ENCODE measurements around the gene TMEM63B.
"Not testable (repeated sequence)": the region's sequence is repeated elsewhere in the genome, so short reads cannot be mapped to it uniquely, and the experiment has no call there.

TMEM63B gene

GRCh38 chr6:44117397-44118128, 9.8 kb upstream of the TMEM63B start:
- no peak for DNase-seq

GRCh38 chr6:44119704-44120262, 7.6 kb upstream of the TMEM63B start:
- no peak for DNase-seq

GRCh38 chr6:44120692-44121443, 6.5 kb upstream of the TMEM63B start:
- DNase-seq = no peak

GRCh38 chr6:44122801-44123200, 4.6 kb upstream of the TMEM63B start:
- no peak for DNase-seq

- no peak for DNase-seq
These were observed 3.8 kb upstream of the TMEM63B start for GRCh38 chr6:44123544-44123943.

GRCh38 chr6:44126320-44127149, 819 bp upstream of the TMEM63B start:
- peak; percentile 67 for DNase-seq

- no peak for DNase-seq
These were observed 915 bp downstream of the TMEM63B start for GRCh38 chr6:44128020-44128917.

- no peak for DNase-seq
These were observed 2.5 kb downstream of the TMEM63B start for GRCh38 chr6:44129841-44130322.

- no peak for DNase-seq
These were observed 4.5 kb downstream of the TMEM63B start for GRCh38 chr6:44131892-44132291.

GRCh38 chr6:44132476-44132875, 5.1 kb downstream of the TMEM63B start:
- no peak for DNase-seq

- no peak for DNase-seq
These were observed 5.9 kb downstream of the TMEM63B start for GRCh38 chr6:44133003-44133931.

- no peak for DNase-seq
These were observed 6.8 kb downstream of the TMEM63B start for GRCh38 chr6:44133981-44134711.

- DNase-seq = no peak
These were observed 7.9 kb downstream of the TMEM63B start for GRCh38 chr6:44135173-44135758.

- no peak for DNase-seq
These were observed 8.5 kb downstream of the TMEM63B start for GRCh38 chr6:44135875-44136274.

- DNase-seq = no peak
These were observed 11.5 kb downstream of the TMEM63B start for GRCh38 chr6:44138717-44139350.

- DNase-seq = no peak
These were observed 12.0 kb downstream of the TMEM63B start for GRCh38 chr6:44139351-44139743.

- no peak for DNase-seq
These were observed 15.5 kb downstream of the TMEM63B start for GRCh38 chr6:44142835-44143234.

GRCh38 chr6:44143731-44144130, 16.4 kb downstream of the TMEM63B start:
- no peak for DNase-seq

- not testable (repeated sequence) for DNase-seq
These were observed 17.2 kb downstream of the TMEM63B start for GRCh38 chr6:44144536-44144935.

Data from activated CD4-positive, alpha-beta T cell treated with anti-CD3 and anti-CD28 coated beads, Interleukin-2, amount 50 U/mL, for 1 hour (primary cell).